Neural cell (in vitro differentiated cells): ENCODE measurements around the gene CYSRT1.

Source experiments
- CTCF ChIP-seq: fragments of 450-650 bp; IDR thresholded peaks from 2 replicates; pipeline ENCODE4 v1.5.1; 2014; ENCODE audit warnings: antibody characterized with exemption, mild to moderate bottlenecking, moderate library complexity; ENCODE audit not compliant: poor library complexity, severe bottlenecking
- EP300 ChIP-seq: fragments of 450-650 bp; conservative IDR thresholded peaks from 2 replicates; pipeline ENCODE4 v1.6.1; 2014; ENCODE audit warnings: antibody characterized with exemption, mild to moderate bottlenecking, moderate library complexity; ENCODE audit not compliant: poor library complexity, severe bottlenecking
- EZH2 ChIP-seq: fragments of 200-600, 300-800 bp; shearing (Covaris generic), sonication (generic); IDR thresholded peaks from 2 replicates; pipeline ENCODE4 v1.6.1; 2014; ENCODE audit warnings: antibody characterized with exemption, low read length, borderline replicate concordance, mild to moderate bottlenecking; ENCODE audit not compliant: insufficient read depth, poor library complexity, severe bottlenecking
- MXI1 ChIP-seq: fragments of 450-650 bp; conservative IDR thresholded peaks from 2 replicates; pipeline ENCODE4 v1.6.1; 2014; ENCODE audit warnings: antibody characterized with exemption, mild to moderate bottlenecking; ENCODE audit not compliant: poor library complexity, severe bottlenecking
- POLR2AphosphoS5 ChIP-seq: IDR thresholded peaks from 2 replicates; pipeline ENCODE4 v1.6.1; 2012
- RAD21 ChIP-seq: fragments of 450-650 bp; conservative IDR thresholded peaks from 2 replicates; pipeline ENCODE4 v1.6.1; 2014; ENCODE audit warnings: antibody characterized with exemption, mild to moderate bottlenecking, moderate library complexity
- REST ChIP-seq: IDR thresholded peaks from 2 replicates; pipeline ENCODE4 v1.6.1; 2012; ENCODE audit warnings: borderline replicate concordance
- SMC3 ChIP-seq: fragments of 450-650 bp; conservative IDR thresholded peaks from 2 replicates; pipeline ENCODE4 v1.6.1; 2014; ENCODE audit warnings: antibody characterized with exemption, mild to moderate bottlenecking, moderate library complexity; ENCODE audit not compliant: poor library complexity
- TAF1 ChIP-seq: IDR thresholded peaks from 2 replicates; pipeline ENCODE4 v1.6.1; 2012; ENCODE audit warnings: low read depth

DNA sequence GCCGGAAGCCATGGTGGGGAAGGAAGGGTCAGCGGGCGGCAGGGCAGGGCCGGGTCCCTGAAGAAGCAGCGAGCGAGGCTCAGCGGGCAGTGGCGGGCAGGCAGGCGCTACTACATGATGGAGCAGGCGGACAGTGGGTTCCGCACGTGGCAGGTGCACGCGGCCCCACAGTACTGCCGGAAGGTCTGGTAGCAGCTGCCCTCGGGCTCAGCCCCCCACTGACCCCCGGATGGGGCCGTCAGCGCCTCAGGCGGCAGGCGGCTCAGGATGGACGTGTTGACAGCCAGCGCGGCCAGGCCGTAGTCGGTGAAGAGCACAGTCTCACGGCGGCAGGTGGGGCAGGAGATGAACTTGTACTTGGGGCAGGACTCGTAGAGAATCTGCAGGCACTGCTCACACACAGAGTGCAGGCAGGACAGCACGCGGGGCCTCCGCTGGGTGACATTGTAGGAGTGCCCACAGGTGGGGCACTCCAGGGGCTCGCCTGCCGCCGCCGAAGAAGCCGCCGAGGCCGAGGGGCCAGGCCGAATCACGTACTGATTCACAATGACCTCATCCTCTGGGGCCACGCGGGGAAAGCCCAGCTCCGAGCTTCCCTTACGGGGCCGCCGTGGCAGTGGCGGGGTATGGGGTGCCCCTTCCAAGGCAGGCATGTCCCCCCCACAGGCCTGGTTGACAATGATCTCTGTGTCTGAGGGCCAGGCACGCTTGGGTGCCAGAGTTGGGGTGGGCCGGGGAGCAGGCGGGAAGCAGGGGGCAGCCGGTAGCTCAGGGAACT is 4.5 kb upstream of the CYSRT1 start:
- TF ChIP-seq CTCF (no peak), RAD21 (no peak), EZH2 (no peak), REST (no peak), EP300 (no peak), TAF1 (no peak), POLR2AphosphoS5 (no peak), MXI1 (no peak), SMC3 (no peak)
